Measurements from ENCODE around the gene EI24. TPM values are rescaled to one million over a fixed set of nuclear protein-coding genes. Genes with fewer than 3 reads are reported as not detected.

Gene EI24
- total RNA-seq, 3 donors from 2014 or later, result 88.5 to 111 (median 94.1) TPM

DNA sequence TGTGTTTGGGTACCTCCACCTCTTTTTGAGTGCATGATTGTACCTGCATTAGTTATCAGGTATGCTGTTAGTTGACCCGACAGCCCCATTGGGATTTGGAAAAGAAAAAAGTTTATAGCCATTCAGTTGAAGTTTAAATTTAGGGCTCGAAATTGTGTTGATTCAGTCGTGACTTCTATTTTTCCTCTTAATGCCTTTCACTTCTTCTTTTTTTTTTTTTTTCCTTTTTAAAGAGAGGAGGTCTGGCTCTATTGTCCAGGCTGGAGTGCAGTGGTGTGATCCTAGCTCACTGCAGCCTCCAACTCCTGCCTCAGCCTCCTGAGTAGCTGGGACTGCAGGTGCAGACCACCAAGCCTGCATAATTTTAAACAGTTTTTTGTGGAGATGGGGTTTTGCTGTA lies 25.7 kb downstream of the EI24 start:
- Histone ChIP-seq H3K4me3 (no peak overlapping the region), H3K9me3 (no peaks in the 10 kb centered on the region), H3K27me3 (no peaks in the 10 kb centered on the region), H3K36me3 (peaks cover 4% of the 10 kb centered on the region), H3K27ac (no peak overlapping the region), H3K4me1 (peaks cover 0 to 8% of the 10 kb centered on the region in 2 donors)
- TF ChIP-seq POLR2AphosphoS5 (IDR thresholded peaks at IDR 0.05), result no peak
- no peak for TF ChIP-seq POLR2A (IDR thresholded peaks at IDR 0.05)
- TF ChIP-seq, protein P1, sequence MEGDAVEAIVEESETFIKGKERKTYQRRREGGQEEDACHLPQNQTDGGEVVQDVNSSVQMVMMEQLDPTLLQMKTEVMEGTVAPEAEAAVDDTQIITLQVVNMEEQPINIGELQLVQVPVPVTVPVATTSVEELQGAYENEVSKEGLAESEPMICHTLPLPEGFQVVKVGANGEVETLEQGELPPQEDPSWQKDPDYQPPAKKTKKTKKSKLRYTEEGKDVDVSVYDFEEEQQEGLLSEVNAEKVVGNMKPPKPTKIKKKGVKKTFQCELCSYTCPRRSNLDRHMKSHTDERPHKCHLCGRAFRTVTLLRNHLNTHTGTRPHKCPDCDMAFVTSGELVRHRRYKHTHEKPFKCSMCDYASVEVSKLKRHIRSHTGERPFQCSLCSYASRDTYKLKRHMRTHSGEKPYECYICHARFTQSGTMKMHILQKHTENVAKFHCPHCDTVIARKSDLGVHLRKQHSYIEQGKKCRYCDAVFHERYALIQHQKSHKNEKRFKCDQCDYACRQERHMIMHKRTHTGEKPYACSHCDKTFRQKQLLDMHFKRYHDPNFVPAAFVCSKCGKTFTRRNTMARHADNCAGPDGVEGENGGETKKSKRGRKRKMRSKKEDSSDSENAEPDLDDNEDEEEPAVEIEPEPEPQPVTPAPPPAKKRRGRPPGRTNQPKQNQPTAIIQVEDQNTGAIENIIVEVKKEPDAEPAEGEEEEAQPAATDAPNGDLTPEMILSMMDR (IDR thresholded peaks at IDR 0.05), result no peak
- intact Hi-C loops (cut with DNase I; ENCODE audit: low total_unique reads), result no loop called here
- no peak for DNase-seq (ENCODE audit: low spot score in 2 of 2)

DNA sequence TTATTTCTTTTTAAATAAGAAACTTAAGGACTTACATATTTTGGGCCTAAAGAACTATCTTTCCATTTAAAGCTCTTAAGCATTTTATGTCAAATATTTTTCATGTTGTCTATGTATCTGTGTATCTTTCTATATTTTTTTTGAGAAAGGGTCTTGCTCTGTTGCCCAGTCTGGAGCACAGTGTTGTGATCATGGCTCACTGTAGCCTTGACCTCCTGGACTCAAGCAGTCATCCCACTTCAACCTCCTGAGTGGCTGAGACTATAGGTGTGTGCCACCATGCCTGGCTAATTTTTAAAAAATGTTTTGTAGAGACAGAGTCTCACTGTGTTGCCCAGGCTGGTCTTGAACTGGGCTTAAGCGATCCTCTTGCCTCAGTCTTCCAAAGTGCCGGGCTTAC lies 31.4 kb downstream of the EI24 start:
- H3K27ac ChIP-seq, result no peak overlapping the region
- no peak overlapping the region for H3K4me3 ChIP-seq
- intact Hi-C loops (cut with DNase I; ENCODE audit: low total_unique reads), result no loop called here
- TF ChIP-seq POLR2AphosphoS5 (IDR thresholded peaks at IDR 0.05) (no peak), POLR2A (IDR thresholded peaks at IDR 0.05) (no peak)
- TF ChIP-seq, protein P1 (IDR thresholded peaks at IDR 0.05), result no peak
- DNase-seq (ENCODE audit: low spot score in 2 of 2), result no peak
- no peaks in the 10 kb centered on the region for H3K27me3 ChIP-seq
- H3K36me3 ChIP-seq, result peaks cover 20% of the 10 kb centered on the region
- H3K9me3 ChIP-seq, result no peaks in the 10 kb centered on the region
- H3K4me1 ChIP-seq, result no peaks in the 10 kb centered on the region

DNA sequence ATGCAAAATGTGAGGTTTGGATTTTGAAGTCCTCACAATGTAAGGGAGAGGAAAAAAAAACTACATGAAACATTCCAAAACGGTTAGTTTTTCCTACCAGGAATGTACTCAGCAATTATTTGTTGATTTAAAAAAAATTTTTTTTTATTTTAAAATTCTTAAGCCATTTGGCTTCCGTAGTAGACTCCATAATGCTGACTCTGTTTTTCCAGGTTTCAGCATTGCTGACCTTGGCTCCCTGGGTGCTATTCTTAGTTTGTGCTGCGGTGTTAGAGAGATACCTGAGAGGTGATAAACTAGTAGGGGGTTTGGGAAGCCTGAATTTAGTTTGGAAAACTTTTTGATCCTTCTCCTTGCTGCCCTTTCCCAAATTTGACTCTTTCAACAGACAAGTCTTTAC lies 33.9 kb downstream of the EI24 start:
- Histone ChIP-seq H3K4me1 (no peaks in the 10 kb centered on the region), H3K9me3 (no peaks in the 10 kb centered on the region), H3K27me3 (no peaks in the 10 kb centered on the region), H3K27ac (no peak overlapping the region), H3K4me3 (no peak overlapping the region), H3K36me3 (peaks cover 20% of the 10 kb centered on the region)
- intact Hi-C loops (cut with DNase I; ENCODE audit: low total_unique reads), result no loop called here
- no peak for TF ChIP-seq POLR2AphosphoS5 (IDR thresholded peaks at IDR 0.05)
- no peak for TF ChIP-seq POLR2A (IDR thresholded peaks at IDR 0.05)
- TF ChIP-seq, protein P1 (IDR thresholded peaks at IDR 0.05), result no peak
- no peak for DNase-seq (ENCODE audit: low spot score in 2 of 2)

DNA sequence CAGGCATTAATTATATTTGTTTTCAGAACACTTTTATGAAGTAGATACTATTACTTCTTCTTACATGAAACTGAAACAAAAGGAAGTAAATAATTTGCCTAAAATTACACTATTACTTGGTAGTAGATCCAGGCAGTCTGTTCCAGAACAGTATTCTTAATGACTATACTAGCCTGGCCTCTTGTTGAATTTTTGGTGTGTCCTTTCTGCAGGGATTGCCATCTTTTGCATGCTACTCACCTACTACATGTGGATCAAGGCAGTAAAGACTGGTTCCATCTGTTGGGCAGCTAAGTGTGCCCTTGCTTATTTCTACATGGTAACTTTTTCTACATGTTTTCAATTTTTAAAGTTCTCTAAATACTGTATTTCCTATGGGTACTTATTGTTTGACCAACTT lies 36.1 kb downstream of the EI24 start:
- no peaks in the 10 kb centered on the region for H3K9me3 ChIP-seq
- no peak for DNase-seq (ENCODE audit: low spot score in 2 of 2)
- intact Hi-C loops (cut with DNase I; ENCODE audit: low total_unique reads), result no loop called here
- no peaks in the 10 kb centered on the region for H3K4me1 ChIP-seq
- no peak overlapping the region for H3K4me3 ChIP-seq
- no peak overlapping the region for H3K27ac ChIP-seq
- peaks cover 25% of the 10 kb centered on the region for H3K36me3 ChIP-seq
- TF ChIP-seq POLR2AphosphoS5 (IDR thresholded peaks at IDR 0.05), result no peak
- H3K27me3 ChIP-seq, result no peaks in the 10 kb centered on the region

DNA sequence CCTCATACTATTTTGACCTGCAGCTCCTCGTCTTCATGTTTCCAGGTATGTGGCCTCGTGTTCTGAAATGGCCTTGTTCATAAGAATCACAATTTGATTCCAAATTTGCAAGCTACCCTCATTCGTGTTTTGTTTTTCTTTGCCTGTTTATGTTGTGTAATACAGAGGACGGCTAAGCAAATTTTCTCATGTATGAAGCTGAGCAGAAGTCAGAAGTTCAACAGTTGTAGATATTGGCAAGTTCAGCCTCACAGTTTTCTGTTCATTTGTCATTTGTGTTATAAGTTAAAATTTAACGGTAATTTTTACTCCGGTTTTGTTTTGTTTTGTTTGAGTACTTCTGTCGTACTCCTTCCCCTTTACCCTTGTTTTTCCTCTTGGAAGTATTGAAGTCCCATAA lies 40.3 kb downstream of the EI24 start:
- Histone ChIP-seq H3K9me3 (no peaks in the 10 kb centered on the region), H3K27ac (no peak overlapping the region), H3K36me3 (peaks cover 25% of the 10 kb centered on the region), H3K27me3 (no peaks in the 10 kb centered on the region), H3K4me3 (no peak overlapping the region), H3K4me1 (no peaks in the 10 kb centered on the region)
- TF ChIP-seq POLR2A (IDR thresholded peaks at IDR 0.05) (no peak), POLR2AphosphoS5 (IDR thresholded peaks at IDR 0.05) (no peak)
- TF ChIP-seq, protein P1 (IDR thresholded peaks at IDR 0.05), result no peak
- DNase-seq (ENCODE audit: low spot score in 2 of 2), result no peak
- intact Hi-C loops (cut with DNase I; ENCODE audit: low total_unique reads), result no loop called here

DNA sequence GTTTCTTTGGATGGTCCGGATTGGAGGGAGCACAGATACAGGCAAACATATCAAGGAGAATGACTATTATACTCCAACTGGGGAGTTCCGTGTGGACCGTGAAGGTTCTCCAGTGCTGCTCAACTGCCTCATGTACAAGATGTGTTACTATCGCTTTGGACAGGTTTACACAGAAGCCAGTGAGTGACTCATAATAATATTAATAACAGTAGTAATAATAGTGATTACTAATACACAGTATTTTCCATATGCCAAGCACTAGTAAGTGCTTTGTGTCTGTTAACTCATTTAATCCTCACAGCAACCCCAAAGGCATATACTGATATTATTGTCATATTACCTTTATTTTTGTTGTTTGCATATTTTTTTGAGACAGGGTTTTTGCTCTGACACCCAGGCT lies 49.1 kb downstream of the EI24 start:
- intact Hi-C loops (cut with DNase I; ENCODE audit: low total_unique reads), result no loop called here
- H3K27me3 ChIP-seq, result no peaks in the 10 kb centered on the region
- H3K4me3 ChIP-seq, result no peak overlapping the region
- no peaks in the 10 kb centered on the region for H3K4me1 ChIP-seq
- TF ChIP-seq POLR2A (IDR thresholded peaks at IDR 0.05) (no peak), POLR2AphosphoS5 (IDR thresholded peaks at IDR 0.05) (no peak)
- TF ChIP-seq, protein P1 (IDR thresholded peaks at IDR 0.05), result no peak
- no peak for DNase-seq (ENCODE audit: low spot score in 2 of 2)
- H3K36me3 ChIP-seq, result peaks cover 7% of the 10 kb centered on the region
- H3K27ac ChIP-seq, result no peak overlapping the region
- H3K9me3 ChIP-seq, result no peaks in the 10 kb centered on the region
